ENCODE measurements around the gene NCBP1. TPM values are rescaled to one million over a fixed set of nuclear protein-coding genes. Genes with fewer than 3 reads are reported as not detected.
"Not testable (repeated sequence)": the region's sequence is repeated elsewhere in the genome, so short reads cannot be mapped to it uniquely, and the experiment has no call there.

The NCBP1 gene, protein sequence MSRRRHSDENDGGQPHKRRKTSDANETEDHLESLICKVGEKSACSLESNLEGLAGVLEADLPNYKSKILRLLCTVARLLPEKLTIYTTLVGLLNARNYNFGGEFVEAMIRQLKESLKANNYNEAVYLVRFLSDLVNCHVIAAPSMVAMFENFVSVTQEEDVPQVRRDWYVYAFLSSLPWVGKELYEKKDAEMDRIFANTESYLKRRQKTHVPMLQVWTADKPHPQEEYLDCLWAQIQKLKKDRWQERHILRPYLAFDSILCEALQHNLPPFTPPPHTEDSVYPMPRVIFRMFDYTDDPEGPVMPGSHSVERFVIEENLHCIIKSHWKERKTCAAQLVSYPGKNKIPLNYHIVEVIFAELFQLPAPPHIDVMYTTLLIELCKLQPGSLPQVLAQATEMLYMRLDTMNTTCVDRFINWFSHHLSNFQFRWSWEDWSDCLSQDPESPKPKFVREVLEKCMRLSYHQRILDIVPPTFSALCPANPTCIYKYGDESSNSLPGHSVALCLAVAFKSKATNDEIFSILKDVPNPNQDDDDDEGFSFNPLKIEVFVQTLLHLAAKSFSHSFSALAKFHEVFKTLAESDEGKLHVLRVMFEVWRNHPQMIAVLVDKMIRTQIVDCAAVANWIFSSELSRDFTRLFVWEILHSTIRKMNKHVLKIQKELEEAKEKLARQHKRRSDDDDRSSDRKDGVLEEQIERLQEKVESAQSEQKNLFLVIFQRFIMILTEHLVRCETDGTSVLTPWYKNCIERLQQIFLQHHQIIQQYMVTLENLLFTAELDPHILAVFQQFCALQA
- 52.1 TPM for total RNA-seq (ENCODE audit: unreplicated experiment)
- long read RNA-seq, full-length matches to known transcripts, result 11 of 14 reads
- long read RNA-seq, partial matches to known transcripts, result 2 of 14 reads
- long read RNA-seq, other reads (novel, unspliced or antisense), result 1 of 14 reads

GRCh38 chr9:97632985-97633858, at the start of gene NCBP1, which contains the start of gene TSTD2:
Gene NCBP1, plus strand, starts transcription at chr9:97633821. Its CDS starts 61 bp downstream, at chr9:97633882.
Gene TSTD2, minus strand, starts transcription at chr9:97633368. Its CDS starts 5,806 bp downstream, at chr9:97627562.
- Mint-ChIP-seq H3K27me3 (ENCODE audit: unreplicated experiment) (peaks cover 4% of the 10 kb centered on the region), H3K36me3 (ENCODE audit: unreplicated experiment) (no peaks in the 10 kb centered on the region), H3K27ac (ENCODE audit: unreplicated experiment) (peak within 1 kb of the TSS; percentile 100), H3K4me1 (ENCODE audit: low read depth, unreplicated experiment) (peaks cover 20% of the 10 kb centered on the region), H3K9me3 (ENCODE audit: unreplicated experiment) (peaks cover 15% of the 10 kb centered on the region), H3K4me3 (ENCODE audit: unreplicated experiment) (peak within 1 kb of the TSS; percentile 100)
- TF ChIP-seq, protein P1, sequence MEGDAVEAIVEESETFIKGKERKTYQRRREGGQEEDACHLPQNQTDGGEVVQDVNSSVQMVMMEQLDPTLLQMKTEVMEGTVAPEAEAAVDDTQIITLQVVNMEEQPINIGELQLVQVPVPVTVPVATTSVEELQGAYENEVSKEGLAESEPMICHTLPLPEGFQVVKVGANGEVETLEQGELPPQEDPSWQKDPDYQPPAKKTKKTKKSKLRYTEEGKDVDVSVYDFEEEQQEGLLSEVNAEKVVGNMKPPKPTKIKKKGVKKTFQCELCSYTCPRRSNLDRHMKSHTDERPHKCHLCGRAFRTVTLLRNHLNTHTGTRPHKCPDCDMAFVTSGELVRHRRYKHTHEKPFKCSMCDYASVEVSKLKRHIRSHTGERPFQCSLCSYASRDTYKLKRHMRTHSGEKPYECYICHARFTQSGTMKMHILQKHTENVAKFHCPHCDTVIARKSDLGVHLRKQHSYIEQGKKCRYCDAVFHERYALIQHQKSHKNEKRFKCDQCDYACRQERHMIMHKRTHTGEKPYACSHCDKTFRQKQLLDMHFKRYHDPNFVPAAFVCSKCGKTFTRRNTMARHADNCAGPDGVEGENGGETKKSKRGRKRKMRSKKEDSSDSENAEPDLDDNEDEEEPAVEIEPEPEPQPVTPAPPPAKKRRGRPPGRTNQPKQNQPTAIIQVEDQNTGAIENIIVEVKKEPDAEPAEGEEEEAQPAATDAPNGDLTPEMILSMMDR (IDR thresholded peaks at IDR 0.05; ENCODE audit: partially characterized antibody, unreplicated experiment), result no peak
- peak; percentile 96 for DNase-seq

GRCh38 chr9:97584778-97585177, 48.8 kb upstream of the NCBP1 start:
- H3K4me3 Mint-ChIP-seq (ENCODE audit: unreplicated experiment); DNase-seq; H3K27me3 Mint-ChIP-seq (ENCODE audit: unreplicated experiment); H3K27ac Mint-ChIP-seq (ENCODE audit: unreplicated experiment); H3K4me1 Mint-ChIP-seq (ENCODE audit: low read depth, unreplicated experiment); H3K9me3 Mint-ChIP-seq (ENCODE audit: unreplicated experiment); H3K36me3 Mint-ChIP-seq (ENCODE audit: unreplicated experiment): not testable (repeated sequence)

DNA sequence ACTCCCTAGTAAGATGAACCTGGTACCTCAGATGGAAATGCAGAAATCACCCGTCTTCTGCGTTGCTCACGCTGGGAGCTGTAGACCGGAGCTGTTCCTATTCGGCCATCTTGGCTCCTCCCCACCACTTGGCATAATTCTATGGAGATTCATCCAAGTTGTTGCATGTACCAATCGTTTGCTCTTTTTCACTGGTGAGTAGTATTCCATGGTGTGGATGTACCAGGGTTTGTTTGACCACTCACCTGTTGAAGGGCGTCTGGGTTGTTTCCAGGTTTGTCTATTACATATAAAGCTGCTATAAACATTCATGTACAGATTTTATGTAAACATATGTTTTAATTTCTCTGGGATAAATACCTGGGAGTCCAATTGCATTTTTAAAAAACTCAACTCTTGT, 46.7 kb upstream of the NCBP1 start:
- H3K27me3 Mint-ChIP-seq (ENCODE audit: unreplicated experiment); DNase-seq; H3K27ac Mint-ChIP-seq (ENCODE audit: unreplicated experiment); H3K9me3 Mint-ChIP-seq (ENCODE audit: unreplicated experiment); H3K4me3 Mint-ChIP-seq (ENCODE audit: unreplicated experiment); H3K36me3 Mint-ChIP-seq (ENCODE audit: unreplicated experiment); H3K4me1 Mint-ChIP-seq (ENCODE audit: low read depth, unreplicated experiment): not testable (repeated sequence)

- Mint-ChIP-seq H3K27ac (ENCODE audit: unreplicated experiment) (no peak overlapping the region), H3K36me3 (ENCODE audit: unreplicated experiment) (peaks cover 8% of the 10 kb centered on the region), H3K4me3 (ENCODE audit: unreplicated experiment) (no peak overlapping the region), H3K9me3 (ENCODE audit: unreplicated experiment) (no peaks in the 10 kb centered on the region), H3K4me1 (ENCODE audit: low read depth, unreplicated experiment) (no peaks in the 10 kb centered on the region), H3K27me3 (ENCODE audit: unreplicated experiment) (peaks cover 1% of the 10 kb centered on the region)
- TF ChIP-seq, protein P1 (IDR thresholded peaks at IDR 0.05; ENCODE audit: partially characterized antibody, unreplicated experiment), result no peak
- DNase-seq, result no peak
These were observed 42.1 kb upstream of the NCBP1 start for GRCh38 chr9:97591535-97591934.

GRCh38 chr9:97592126-97592525, 41.5 kb upstream of the NCBP1 start:
- DNase-seq, result no peak
- TF ChIP-seq, protein P1 (IDR thresholded peaks at IDR 0.05; ENCODE audit: partially characterized antibody, unreplicated experiment), result no peak
- no peak overlapping the region for H3K27ac Mint-ChIP-seq (ENCODE audit: unreplicated experiment)
- no peak overlapping the region for H3K4me3 Mint-ChIP-seq (ENCODE audit: unreplicated experiment)
- no peaks in the 10 kb centered on the region for H3K4me1 Mint-ChIP-seq (ENCODE audit: low read depth, unreplicated experiment)
- H3K36me3 Mint-ChIP-seq (ENCODE audit: unreplicated experiment), result peaks cover 5% of the 10 kb centered on the region
- H3K9me3 Mint-ChIP-seq (ENCODE audit: unreplicated experiment), result no peaks in the 10 kb centered on the region
- peaks cover 1% of the 10 kb centered on the region for H3K27me3 Mint-ChIP-seq (ENCODE audit: unreplicated experiment)

Measured in glutamatergic neuron (in vitro differentiated cells).